Stimulated activated CD4-positive, alpha-beta T cell treated with anti-CD3 and anti-CD28 coated beads, TNF-alpha, amount 100 ng/mL, for 48 hours (primary cell): ENCODE results near the gene CMTM5.
"Not testable (repeated sequence)": the region's sequence is repeated elsewhere in the genome, so short reads cannot be mapped to it uniquely, and the experiment has no call there.

Source experiments
- DNase-seq, 3 donors: peaks; one replicate each; pipeline ENCODE4 v3.0.0-alpha.2; 2020; ENCODE audit warnings: low read depth in 3 of 3

Gene CMTM5

GRCh38 chr14:23398348-23398747 lies 21.5 kb downstream of the CMTM5 start:
- no peak for DNase-seq

GRCh38 chr14:23399136-23399535 lies 22.3 kb downstream of the CMTM5 start:
- no peak for DNase-seq

GRCh38 chr14:23399591-23399990 lies 22.7 kb downstream of the CMTM5 start:
- DNase-seq = no peak

- not testable (repeated sequence) for DNase-seq
Measured at GRCh38 chr14:23400496-23401149, 23.8 kb downstream of the CMTM5 start.

GRCh38 chr14:23401291-23401690 lies 24.4 kb downstream of the CMTM5 start:
- no peak for DNase-seq

- DNase-seq = no peak
Measured at GRCh38 chr14:23402296-23403138, 25.7 kb downstream of the CMTM5 start.

GRCh38 chr14:23403139-23403438 lies 26.2 kb downstream of the CMTM5 start:
- DNase-seq = no peak

- DNase-seq = no peak
Measured at GRCh38 chr14:23403908-23404307, 27.1 kb downstream of the CMTM5 start.

GRCh38 chr14:23404331-23404900 lies 27.6 kb downstream of the CMTM5 start:
- DNase-seq = no peak

GRCh38 chr14:23405096-23405495 lies 28.2 kb downstream of the CMTM5 start:
- DNase-seq = no peak

- no peak for DNase-seq
Measured at GRCh38 chr14:23405516-23406025, 28.7 kb downstream of the CMTM5 start.

- DNase-seq = no peak
Measured at GRCh38 chr14:23406244-23406643, 29.4 kb downstream of the CMTM5 start.

- DNase-seq = no peak
Measured at GRCh38 chr14:23406725-23407355, 30.0 kb downstream of the CMTM5 start.

GRCh38 chr14:23407516-23408306 lies 30.9 kb downstream of the CMTM5 start, which contains the start of gene MYH6:
Gene MYH6 (minus strand): TSS chr14:23408273. CDS start chr14:23407223, 1,050 bp downstream.
- DNase-seq = no peak

- no peak for DNase-seq
Measured at GRCh38 chr14:23408307-23408630, 31.4 kb downstream of the CMTM5 start.

- no peak for DNase-seq
Measured at GRCh38 chr14:23409475-23409874, 32.6 kb downstream of the CMTM5 start.

GRCh38 chr14:23409966-23410635 lies 33.3 kb downstream of the CMTM5 start:
- no peak for DNase-seq

- no peak for DNase-seq
Measured at GRCh38 chr14:23411563-23412525, 35.0 kb downstream of the CMTM5 start.

- no peak for DNase-seq
Measured at GRCh38 chr14:23413681-23414080, 36.8 kb downstream of the CMTM5 start.

- DNase-seq = no peak
Measured at GRCh38 chr14:23414254-23414653, 37.4 kb downstream of the CMTM5 start.
